Measurements from ENCODE around the gene SLC22A3. TPM values are rescaled to one million over a fixed set of nuclear protein-coding genes. Genes with fewer than 3 reads are reported as not detected.

The SLC22A3 gene
- total and polyA plus RNA-seq, 2 of the 13 experiments (the other 11 are each of a cell fraction or from before 2014, with no cell fraction given) = 12.0 to 31.5 TPM

DNA sequence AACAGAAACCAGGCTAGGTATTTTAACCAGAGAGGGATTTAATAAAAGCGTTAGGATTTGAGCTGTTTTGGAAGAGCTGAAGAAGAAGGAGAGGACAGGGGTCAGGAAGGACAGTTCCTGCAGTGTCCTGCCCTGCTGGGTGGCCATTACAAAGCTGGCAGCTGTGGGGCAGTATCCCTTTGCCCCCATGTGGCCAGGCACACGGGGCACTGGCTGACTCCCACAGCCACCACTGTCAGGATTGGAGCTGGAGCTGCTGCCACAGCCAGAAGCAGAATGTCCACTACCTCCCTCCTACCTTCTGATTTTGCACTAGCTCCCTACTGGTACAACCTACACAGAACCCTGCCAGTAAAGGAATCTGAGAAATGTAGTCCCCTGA, 46.5 kb downstream of the SLC22A3 start (continued):
- no peak for TF ChIP-seq ZNF891 (CRISPR knock-in tag; IDR thresholded peaks at IDR 0.05)
- TF ChIP-seq NAIF1 (CRISPR knock-in tag; IDR thresholded peaks at IDR 0.05; ENCODE audit: borderline replicate concordance) = no peak
- TF ChIP-seq, protein P1, sequence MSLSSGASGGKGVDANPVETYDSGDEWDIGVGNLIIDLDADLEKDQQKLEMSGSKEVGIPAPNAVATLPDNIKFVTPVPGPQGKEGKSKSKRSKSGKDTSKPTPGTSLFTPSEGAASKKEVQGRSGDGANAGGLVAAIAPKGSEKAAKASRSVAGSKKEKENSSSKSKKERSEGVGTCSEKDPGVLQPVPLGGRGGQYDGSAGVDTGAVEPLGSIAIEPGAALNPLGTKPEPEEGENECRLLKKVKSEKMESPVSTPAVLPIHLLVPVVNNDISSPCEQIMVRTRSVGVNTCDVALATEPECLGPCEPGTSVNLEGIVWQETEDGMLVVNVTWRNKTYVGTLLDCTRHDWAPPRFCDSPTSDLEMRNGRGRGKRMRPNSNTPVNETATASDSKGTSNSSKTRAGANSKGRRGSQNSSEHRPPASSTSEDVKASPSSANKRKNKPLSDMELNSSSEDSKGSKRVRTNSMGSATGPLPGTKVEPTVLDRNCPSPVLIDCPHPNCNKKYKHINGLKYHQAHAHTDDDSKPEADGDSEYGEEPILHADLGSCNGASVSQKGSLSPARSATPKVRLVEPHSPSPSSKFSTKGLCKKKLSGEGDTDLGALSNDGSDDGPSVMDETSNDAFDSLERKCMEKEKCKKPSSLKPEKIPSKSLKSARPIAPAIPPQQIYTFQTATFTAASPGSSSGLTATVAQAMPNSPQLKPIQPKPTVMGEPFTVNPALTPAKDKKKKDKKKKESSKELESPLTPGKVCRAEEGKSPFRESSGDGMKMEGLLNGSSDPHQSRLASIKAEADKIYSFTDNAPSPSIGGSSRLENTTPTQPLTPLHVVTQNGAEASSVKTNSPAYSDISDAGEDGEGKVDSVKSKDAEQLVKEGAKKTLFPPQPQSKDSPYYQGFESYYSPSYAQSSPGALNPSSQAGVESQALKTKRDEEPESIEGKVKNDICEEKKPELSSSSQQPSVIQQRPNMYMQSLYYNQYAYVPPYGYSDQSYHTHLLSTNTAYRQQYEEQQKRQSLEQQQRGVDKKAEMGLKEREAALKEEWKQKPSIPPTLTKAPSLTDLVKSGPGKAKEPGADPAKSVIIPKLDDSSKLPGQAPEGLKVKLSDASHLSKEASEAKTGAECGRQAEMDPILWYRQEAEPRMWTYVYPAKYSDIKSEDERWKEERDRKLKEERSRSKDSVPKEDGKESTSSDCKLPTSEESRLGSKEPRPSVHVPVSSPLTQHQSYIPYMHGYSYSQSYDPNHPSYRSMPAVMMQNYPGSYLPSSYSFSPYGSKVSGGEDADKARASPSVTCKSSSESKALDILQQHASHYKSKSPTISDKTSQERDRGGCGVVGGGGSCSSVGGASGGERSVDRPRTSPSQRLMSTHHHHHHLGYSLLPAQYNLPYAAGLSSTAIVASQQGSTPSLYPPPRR (CRISPR knock-in tag; IDR thresholded peaks at IDR 0.05; ENCODE audit: borderline replicate concordance) = 0 out of 2 replicates have a peak, but pooled peaks have one; percentile 8
- TF ChIP-seq ZNF329 (CRISPR knock-in tag; IDR thresholded peaks at IDR 0.05; ENCODE audit: low read depth) = no peak
- TF ChIP-seq, protein P2, sequence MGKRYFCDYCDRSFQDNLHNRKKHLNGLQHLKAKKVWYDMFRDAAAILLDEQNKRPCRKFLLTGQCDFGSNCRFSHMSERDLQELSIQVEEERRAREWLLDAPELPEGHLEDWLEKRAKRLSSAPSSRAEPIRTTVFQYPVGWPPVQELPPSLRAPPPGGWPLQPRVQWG (CRISPR knock-in tag; IDR thresholded peaks at IDR 0.05; ENCODE audit: borderline replicate concordance, low read depth) = no peak
- no peak for TF ChIP-seq RBM39 (IDR thresholded peaks at IDR 0.05; ENCODE audit: low read depth, low read length, poor library complexity, severe bottlenecking)
- no peak; the same call in 1 of the 2 replicates for TF ChIP-seq ESRRA (CRISPR knock-in tag; IDR thresholded peaks at IDR 0.05; ENCODE audit: low read depth)
- TF ChIP-seq, protein P3, sequence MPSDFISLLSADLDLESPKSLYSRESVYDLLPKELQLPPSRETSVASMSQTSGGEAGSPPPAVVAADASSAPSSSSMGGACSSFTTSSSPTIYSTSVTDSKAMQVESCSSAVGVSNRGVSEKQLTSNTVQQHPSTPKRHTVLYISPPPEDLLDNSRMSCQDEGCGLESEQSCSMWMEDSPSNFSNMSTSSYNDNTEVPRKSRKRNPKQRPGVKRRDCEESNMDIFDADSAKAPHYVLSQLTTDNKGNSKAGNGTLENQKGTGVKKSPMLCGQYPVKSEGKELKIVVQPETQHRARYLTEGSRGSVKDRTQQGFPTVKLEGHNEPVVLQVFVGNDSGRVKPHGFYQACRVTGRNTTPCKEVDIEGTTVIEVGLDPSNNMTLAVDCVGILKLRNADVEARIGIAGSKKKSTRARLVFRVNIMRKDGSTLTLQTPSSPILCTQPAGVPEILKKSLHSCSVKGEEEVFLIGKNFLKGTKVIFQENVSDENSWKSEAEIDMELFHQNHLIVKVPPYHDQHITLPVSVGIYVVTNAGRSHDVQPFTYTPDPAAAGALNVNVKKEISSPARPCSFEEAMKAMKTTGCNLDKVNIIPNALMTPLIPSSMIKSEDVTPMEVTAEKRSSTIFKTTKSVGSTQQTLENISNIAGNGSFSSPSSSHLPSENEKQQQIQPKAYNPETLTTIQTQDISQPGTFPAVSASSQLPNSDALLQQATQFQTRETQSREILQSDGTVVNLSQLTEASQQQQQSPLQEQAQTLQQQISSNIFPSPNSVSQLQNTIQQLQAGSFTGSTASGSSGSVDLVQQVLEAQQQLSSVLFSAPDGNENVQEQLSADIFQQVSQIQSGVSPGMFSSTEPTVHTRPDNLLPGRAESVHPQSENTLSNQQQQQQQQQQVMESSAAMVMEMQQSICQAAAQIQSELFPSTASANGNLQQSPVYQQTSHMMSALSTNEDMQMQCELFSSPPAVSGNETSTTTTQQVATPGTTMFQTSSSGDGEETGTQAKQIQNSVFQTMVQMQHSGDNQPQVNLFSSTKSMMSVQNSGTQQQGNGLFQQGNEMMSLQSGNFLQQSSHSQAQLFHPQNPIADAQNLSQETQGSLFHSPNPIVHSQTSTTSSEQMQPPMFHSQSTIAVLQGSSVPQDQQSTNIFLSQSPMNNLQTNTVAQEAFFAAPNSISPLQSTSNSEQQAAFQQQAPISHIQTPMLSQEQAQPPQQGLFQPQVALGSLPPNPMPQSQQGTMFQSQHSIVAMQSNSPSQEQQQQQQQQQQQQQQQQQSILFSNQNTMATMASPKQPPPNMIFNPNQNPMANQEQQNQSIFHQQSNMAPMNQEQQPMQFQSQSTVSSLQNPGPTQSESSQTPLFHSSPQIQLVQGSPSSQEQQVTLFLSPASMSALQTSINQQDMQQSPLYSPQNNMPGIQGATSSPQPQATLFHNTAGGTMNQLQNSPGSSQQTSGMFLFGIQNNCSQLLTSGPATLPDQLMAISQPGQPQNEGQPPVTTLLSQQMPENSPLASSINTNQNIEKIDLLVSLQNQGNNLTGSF (CRISPR knock-in tag; IDR thresholded peaks at IDR 0.05) = no peak
- 0 out of 2 replicates have a peak, but pooled peaks have one; percentile 1 for TF ChIP-seq NFE2L2 (IDR thresholded peaks at IDR 0.05; ENCODE audit: low read length)
- TF ChIP-seq, protein P4, sequence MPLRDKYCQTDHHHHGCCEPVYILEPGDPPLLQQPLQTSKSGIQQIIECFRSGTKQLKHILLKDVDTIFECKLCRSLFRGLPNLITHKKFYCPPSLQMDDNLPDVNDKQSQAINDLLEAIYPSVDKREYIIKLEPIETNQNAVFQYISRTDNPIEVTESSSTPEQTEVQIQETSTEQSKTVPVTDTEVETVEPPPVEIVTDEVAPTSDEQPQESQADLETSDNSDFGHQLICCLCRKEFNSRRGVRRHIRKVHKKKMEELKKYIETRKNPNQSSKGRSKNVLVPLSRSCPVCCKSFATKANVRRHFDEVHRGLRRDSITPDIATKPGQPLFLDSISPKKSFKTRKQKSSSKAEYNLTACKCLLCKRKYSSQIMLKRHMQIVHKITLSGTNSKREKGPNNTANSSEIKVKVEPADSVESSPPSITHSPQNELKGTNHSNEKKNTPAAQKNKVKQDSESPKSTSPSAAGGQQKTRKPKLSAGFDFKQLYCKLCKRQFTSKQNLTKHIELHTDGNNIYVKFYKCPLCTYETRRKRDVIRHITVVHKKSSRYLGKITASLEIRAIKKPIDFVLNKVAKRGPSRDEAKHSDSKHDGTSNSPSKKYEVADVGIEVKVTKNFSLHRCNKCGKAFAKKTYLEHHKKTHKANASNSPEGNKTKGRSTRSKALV (CRISPR knock-in tag; IDR thresholded peaks at IDR 0.05) = 0 out of 2 replicates have a peak, but pooled peaks have one; percentile 42
- no peak for TF ChIP-seq ZNF432 (CRISPR knock-in tag; IDR thresholded peaks at IDR 0.05; ENCODE audit: borderline replicate concordance)
- no peak for TF ChIP-seq ZNF550 (CRISPR knock-in tag; IDR thresholded peaks at IDR 0.05; ENCODE audit: borderline replicate concordance)
- TF ChIP-seq PLRG1 (conservative IDR thresholded peaks at IDR 0.05) = no peak
- TF ChIP-seq ZNF282 (IDR thresholded peaks at IDR 0.05; ENCODE audit: partially characterized antibody) = no peak
- TF ChIP-seq, protein P5, sequence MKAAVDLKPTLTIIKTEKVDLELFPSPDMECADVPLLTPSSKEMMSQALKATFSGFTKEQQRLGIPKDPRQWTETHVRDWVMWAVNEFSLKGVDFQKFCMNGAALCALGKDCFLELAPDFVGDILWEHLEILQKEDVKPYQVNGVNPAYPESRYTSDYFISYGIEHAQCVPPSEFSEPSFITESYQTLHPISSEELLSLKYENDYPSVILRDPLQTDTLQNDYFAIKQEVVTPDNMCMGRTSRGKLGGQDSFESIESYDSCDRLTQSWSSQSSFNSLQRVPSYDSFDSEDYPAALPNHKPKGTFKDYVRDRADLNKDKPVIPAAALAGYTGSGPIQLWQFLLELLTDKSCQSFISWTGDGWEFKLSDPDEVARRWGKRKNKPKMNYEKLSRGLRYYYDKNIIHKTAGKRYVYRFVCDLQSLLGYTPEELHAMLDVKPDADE (CRISPR knock-in tag; IDR thresholded peaks at IDR 0.05) = no peak
- no peak for TF ChIP-seq ZNF138 (CRISPR knock-in tag; IDR thresholded peaks at IDR 0.05; ENCODE audit: low read depth)

Data from HepG2 (cell line).